Endothelial cell (in vitro differentiated cells): ENCODE results near the gene STX1B. TPM values are rescaled to one million over a fixed set of nuclear protein-coding genes. Genes with fewer than 3 reads are reported as not detected.

Experiments
- DNase-seq: peaks from one replicate; pipeline ENCODE4 v3.0.0; 2021; ENCODE audit warnings: low spot score
- H3K27ac Mint-ChIP-seq: one replicate; pipeline ENCODE4 v1.8.0; 2021; ENCODE audit warnings: mixed read lengths, inconsistent platforms; ENCODE audit not compliant: unreplicated experiment
- H3K27me3 Mint-ChIP-seq: one replicate; pipeline ENCODE4 v1.8.0; 2021; ENCODE audit warnings: mild to moderate bottlenecking, moderate library complexity, mixed read lengths, inconsistent platforms; ENCODE audit not compliant: unreplicated experiment
- H3K36me3 Mint-ChIP-seq: one replicate; pipeline ENCODE4 v1.8.0; 2021; ENCODE audit warnings: mild to moderate bottlenecking, low read depth, mixed read lengths, inconsistent platforms; ENCODE audit not compliant: unreplicated experiment
- H3K4me1 Mint-ChIP-seq: one replicate; pipeline ENCODE4 v1.8.0; 2021; ENCODE audit warnings: mild to moderate bottlenecking, mixed read lengths, inconsistent platforms; ENCODE audit not compliant: unreplicated experiment
- H3K4me3 Mint-ChIP-seq: one replicate; pipeline ENCODE4 v1.8.0; 2021; ENCODE audit warnings: mild to moderate bottlenecking, mixed read lengths, inconsistent platforms; ENCODE audit not compliant: unreplicated experiment
- H3K9me3 Mint-ChIP-seq: one replicate; pipeline ENCODE4 v1.8.0; 2021; ENCODE audit warnings: mixed read lengths, inconsistent platforms; ENCODE audit not compliant: unreplicated experiment
- CTCF ChIP-seq: fragments of 200-600 bp; sonication (generic); IDR thresholded peaks from one replicate; pipeline ENCODE4 v1.5.0; 2021; ENCODE audit warnings: antibody characterized with exemption; ENCODE audit not compliant: unreplicated experiment
- total RNA-seq: library from RNA; stranded (reverse); fragmentation: NEBNext Ultra II Directional; extraction: Animal tissue kit (Norgen Biotek cat#: 25700); gene quantifications from one replicate; pipeline ENCODE4 v1.2.1, GENCODE V29; 2021; ENCODE audit not compliant: unreplicated experiment

The STX1B gene
- total RNA-seq, 1 donor from 2014 or later, result 5.5 TPM

- Mint-ChIP-seq H3K27ac (no peak overlapping the region), H3K9me3 (no peaks in the 10 kb centered on the region), H3K4me1 (no peaks in the 10 kb centered on the region), H3K27me3 (peaks cover 7% of the 10 kb centered on the region), H3K4me3 (no peak overlapping the region), H3K36me3 (no peaks in the 10 kb centered on the region)
- TF ChIP-seq CTCF, result no peak
- DNase-seq, result no peak
Observed at GRCh38 chr16:31004658-31005057, 5.8 kb downstream of the STX1B start.

GRCh38 chr16:31003744-31004143, 6.7 kb downstream of the STX1B start:
- Mint-ChIP-seq H3K9me3 (no peaks in the 10 kb centered on the region), H3K4me3 (no peak overlapping the region), H3K27ac (no peak overlapping the region), H3K27me3 (peaks cover 4% of the 10 kb centered on the region), H3K4me1 (no peaks in the 10 kb centered on the region), H3K36me3 (no peaks in the 10 kb centered on the region)
- TF ChIP-seq CTCF, result no peak
- no peak for DNase-seq

GRCh38 chr16:31002862-31003341, 7.5 kb downstream of the STX1B start:
- Mint-ChIP-seq H3K4me3 (no peak overlapping the region), H3K27me3 (peaks cover 8% of the 10 kb centered on the region), H3K27ac (no peak overlapping the region), H3K4me1 (no peaks in the 10 kb centered on the region), H3K36me3 (no peaks in the 10 kb centered on the region), H3K9me3 (no peaks in the 10 kb centered on the region)
- TF ChIP-seq CTCF, result no peak
- no peak for DNase-seq

GRCh38 chr16:31002250-31002700, 8.2 kb downstream of the STX1B start:
- H3K4me1 Mint-ChIP-seq, result no peaks in the 10 kb centered on the region
- DNase-seq, result no peak

More at GRCh38 chr16:31002250-31002700, 8.2 kb downstream of the STX1B start:
- Mint-ChIP-seq H3K4me3 (no peak overlapping the region), H3K36me3 (no peaks in the 10 kb centered on the region), H3K27ac (no peak overlapping the region), H3K27me3 (peaks cover 6% of the 10 kb centered on the region), H3K9me3 (no peaks in the 10 kb centered on the region)
- TF ChIP-seq CTCF, result no peak
